ENCODE results near the gene RBPMS2.
A peak's percentile ranks its signal among the peaks of the same experiment; 100 is the strongest.

Gene RBPMS2

GRCh38 chr15:64779630-64780029 is 4.2 kb upstream of the RBPMS2 start:
- Histone ChIP-seq H2BK5ac (ENCODE audit: low read length) (no peak overlapping the region), H3K18ac (ENCODE audit: low read length) (no peak overlapping the region), H4K8ac (ENCODE audit: low read depth, low read length) (no peak overlapping the region), H3K23ac (ENCODE audit: low read depth, low read length, poor library complexity) (no peak overlapping the region), H3K4me1 (ENCODE audit: control insufficient read depth in 2 of 2, insufficient read depth in 1 of 2, low read depth in 1 of 2, low read length in 2 of 2) (peaks cover 7 to 9% of the 10 kb centered on the region in 2 donors), H3K27me3 (ENCODE audit: control insufficient read depth in 3 of 3, insufficient read depth in 3 of 3, low read depth in 1 of 3, low read length in 3 of 3) (peaks cover 0 to 23% (median 2%) of the 10 kb centered on the region in 3 experiments), H2BK15ac (ENCODE audit: low read length) (no peak overlapping the region), H3K79me1 (ENCODE audit: low read depth, low read length) (peaks cover 2% of the 10 kb centered on the region), H4K91ac (ENCODE audit: low read depth, low read length, poor library complexity) (no peak overlapping the region), H3K14ac (ENCODE audit: low read length) (no peak overlapping the region), H2AK5ac (ENCODE audit: low read depth, low read length) (no peak overlapping the region), H2AFZ (ENCODE audit: low read length) (no peak overlapping the region), H3K9me3 (replicated peaks in 1 of 2; ENCODE audit: control insufficient read depth in 2 of 2, insufficient read depth in 1 of 2, low read depth in 1 of 2, low read length in 2 of 2) (no peaks in the 10 kb centered on the region), H2BK120ac (ENCODE audit: low read depth, low read length) (no peak overlapping the region), H3K36me3 (replicated peaks in 1 of 2; ENCODE audit: control insufficient read depth in 2 of 2, insufficient read depth in 2 of 2, low read length in 2 of 2) (no peaks in the 10 kb centered on the region), H3K4ac (ENCODE audit: low read length) (no peak overlapping the region), H3K4me3 (ENCODE audit: low read length in 2 of 2) (no peak overlapping the region), H2BK12ac (ENCODE audit: low read length) (no peak overlapping the region), H3K9ac (ENCODE audit: low read depth, low read length, poor library complexity) (no peak overlapping the region), H3K4me2 (ENCODE audit: insufficient read depth, low read length, poor library complexity, severe bottlenecking) (no peak overlapping the region), H3K27ac (replicated peaks; ENCODE audit: low read length) (no peak overlapping the region)
- WGBS, 2 donors (ENCODE audit: extremely low coverage in 2 of 2, insufficient read length in 2 of 2, insufficient replicate concordance in 1 of 2) = no CpG with 5 or more reads among the region's 1 CpG
- DNase-seq (ENCODE audit: low spot score) = no peak

GRCh38 chr15:64779024-64779423 is 3.6 kb upstream of the RBPMS2 start:
- H4K8ac ChIP-seq (ENCODE audit: low read depth, low read length) = no peak overlapping the region
- no peak overlapping the region for H2BK120ac ChIP-seq (ENCODE audit: low read depth, low read length)
- no peak overlapping the region for H3K14ac ChIP-seq (ENCODE audit: low read length)
- no peak overlapping the region for H2AK5ac ChIP-seq (ENCODE audit: low read depth, low read length)
- no CpG with 5 or more reads among the region's 2 CpGs for WGBS, 2 donors (ENCODE audit: extremely low coverage in 2 of 2, insufficient read length in 2 of 2, insufficient replicate concordance in 1 of 2)
- H3K9ac ChIP-seq (ENCODE audit: low read depth, low read length, poor library complexity) = no peak overlapping the region
- H3K27ac ChIP-seq (replicated peaks; ENCODE audit: low read length) = no peak overlapping the region
- H2BK12ac ChIP-seq (ENCODE audit: low read length) = no peak overlapping the region
- peaks cover 0 to 29% (median 2%) of the 10 kb centered on the region in 3 experiments for H3K27me3 ChIP-seq (ENCODE audit: control insufficient read depth in 3 of 3, insufficient read depth in 3 of 3, low read depth in 1 of 3, low read length in 3 of 3)
- H3K4ac ChIP-seq (ENCODE audit: low read length) = no peak overlapping the region
- H4K91ac ChIP-seq (ENCODE audit: low read depth, low read length, poor library complexity) = no peak overlapping the region
- H3K23ac ChIP-seq (ENCODE audit: low read depth, low read length, poor library complexity) = no peak overlapping the region
- peaks cover 9 to 12% of the 10 kb centered on the region in 2 donors for H3K4me1 ChIP-seq (ENCODE audit: control insufficient read depth in 2 of 2, insufficient read depth in 1 of 2, low read depth in 1 of 2, low read length in 2 of 2)
- no peak overlapping the region for H3K18ac ChIP-seq (ENCODE audit: low read length)
- H3K4me2 ChIP-seq (ENCODE audit: insufficient read depth, low read length, poor library complexity, severe bottlenecking) = no peak overlapping the region
- H3K4me3 ChIP-seq (ENCODE audit: low read length in 2 of 2) = no peak overlapping the region
- no peak overlapping the region for H2AFZ ChIP-seq (ENCODE audit: low read length)
- no peaks in the 10 kb centered on the region for H3K9me3 ChIP-seq (replicated peaks in 1 of 2; ENCODE audit: control insufficient read depth in 2 of 2, insufficient read depth in 1 of 2, low read depth in 1 of 2, low read length in 2 of 2)
- H3K79me1 ChIP-seq (ENCODE audit: low read depth, low read length) = peaks cover 2% of the 10 kb centered on the region
- no peak for DNase-seq (ENCODE audit: low spot score)
- H2BK15ac ChIP-seq (ENCODE audit: low read length) = no peak overlapping the region
- no peak overlapping the region for H2BK5ac ChIP-seq (ENCODE audit: low read length)
- no peaks in the 10 kb centered on the region for H3K36me3 ChIP-seq (replicated peaks in 1 of 2; ENCODE audit: control insufficient read depth in 2 of 2, insufficient read depth in 2 of 2, low read length in 2 of 2)

GRCh38 chr15:64776402-64776786 is 1.0 kb upstream of the RBPMS2 start:
- Histone ChIP-seq H3K36me3 (replicated peaks in 1 of 2; ENCODE audit: control insufficient read depth in 2 of 2, insufficient read depth in 2 of 2, low read length in 2 of 2) (no peaks in the 10 kb centered on the region), H3K9ac (ENCODE audit: low read depth, low read length, poor library complexity) (no peak overlapping the region), H3K9me3 (replicated peaks in 1 of 2; ENCODE audit: control insufficient read depth in 2 of 2, insufficient read depth in 1 of 2, low read depth in 1 of 2, low read length in 2 of 2) (no peaks in the 10 kb centered on the region), H3K18ac (ENCODE audit: low read length) (peak overlapping the region; percentile 55), H3K27ac (replicated peaks; ENCODE audit: low read length) (no peak overlapping the region), H2AK5ac (ENCODE audit: low read depth, low read length) (no peak overlapping the region), H3K14ac (ENCODE audit: low read length) (no peak overlapping the region), H2AFZ (ENCODE audit: low read length) (peak overlapping the region; percentile 98), H3K27me3 (ENCODE audit: control insufficient read depth in 3 of 3, insufficient read depth in 3 of 3, low read depth in 1 of 3, low read length in 3 of 3) (peaks cover 0 to 35% (median 2%) of the 10 kb centered on the region in 3 experiments), H3K4ac (ENCODE audit: low read length) (no peak overlapping the region), H3K23ac (ENCODE audit: low read depth, low read length, poor library complexity) (no peak overlapping the region), H2BK120ac (ENCODE audit: low read depth, low read length) (no peak overlapping the region), H4K91ac (ENCODE audit: low read depth, low read length, poor library complexity) (no peak overlapping the region), H3K4me1 (ENCODE audit: control insufficient read depth in 2 of 2, insufficient read depth in 1 of 2, low read depth in 1 of 2, low read length in 2 of 2) (peaks cover 9 to 14% of the 10 kb centered on the region in 2 donors), H3K79me1 (ENCODE audit: low read depth, low read length) (no peaks in the 10 kb centered on the region), H4K8ac (ENCODE audit: low read depth, low read length) (no peak overlapping the region), H2BK5ac (ENCODE audit: low read length) (no peak overlapping the region), H3K4me2 (ENCODE audit: insufficient read depth, low read length, poor library complexity, severe bottlenecking) (peak overlapping the region; percentile 87), H3K4me3 (ENCODE audit: low read length in 2 of 2) (peak overlapping the region; percentile 67 to 77), H2BK15ac (ENCODE audit: low read length) (no peak overlapping the region), H2BK12ac (ENCODE audit: low read length) (no peak overlapping the region)
- DNase-seq (ENCODE audit: low spot score) = no peak
- WGBS, 2 donors (ENCODE audit: extremely low coverage in 2 of 2, insufficient read length in 2 of 2, insufficient replicate concordance in 1 of 2) = no CpG with 5 or more reads among the region's 25 CpGs

GRCh38 chr15:64774629-64775493 is 528 bp downstream of the RBPMS2 start:
- Histone ChIP-seq H3K18ac (ENCODE audit: low read length) (peak overlapping the region; percentile 93), H3K4me2 (ENCODE audit: insufficient read depth, low read length, poor library complexity, severe bottlenecking) (peak overlapping the region; percentile 72), H4K91ac (ENCODE audit: low read depth, low read length, poor library complexity) (no peak overlapping the region), H2BK15ac (ENCODE audit: low read length) (peak overlapping the region; percentile 89), H3K79me1 (ENCODE audit: low read depth, low read length) (no peaks in the 10 kb centered on the region), H2BK120ac (ENCODE audit: low read depth, low read length) (no peak overlapping the region), H3K9me3 (replicated peaks in 1 of 2; ENCODE audit: control insufficient read depth in 2 of 2, insufficient read depth in 1 of 2, low read depth in 1 of 2, low read length in 2 of 2) (no peaks in the 10 kb centered on the region), H3K14ac (ENCODE audit: low read length) (peak overlapping the region; percentile 73), H3K4me3 (ENCODE audit: low read length in 2 of 2) (peak overlapping the region; percentile 77 to 88), H3K27ac (replicated peaks; ENCODE audit: low read length) (no peak overlapping the region), H3K36me3 (replicated peaks in 1 of 2; ENCODE audit: control insufficient read depth in 2 of 2, insufficient read depth in 2 of 2, low read length in 2 of 2) (no peaks in the 10 kb centered on the region), H2BK12ac (ENCODE audit: low read length) (no peak overlapping the region), H2AK5ac (ENCODE audit: low read depth, low read length) (peak overlapping the region; percentile 43), H3K27me3 (ENCODE audit: control insufficient read depth in 3 of 3, insufficient read depth in 3 of 3, low read depth in 1 of 3, low read length in 3 of 3) (peaks cover 0 to 35% (median 2%) of the 10 kb centered on the region in 3 experiments), H3K9ac (ENCODE audit: low read depth, low read length, poor library complexity) (peak overlapping the region; percentile 92), H3K23ac (ENCODE audit: low read depth, low read length, poor library complexity) (no peak overlapping the region), H4K8ac (ENCODE audit: low read depth, low read length) (no peak overlapping the region), H2BK5ac (ENCODE audit: low read length) (no peak overlapping the region), H3K4me1 (ENCODE audit: control insufficient read depth in 2 of 2, insufficient read depth in 1 of 2, low read depth in 1 of 2, low read length in 2 of 2) (peaks cover 9 to 14% of the 10 kb centered on the region in 2 donors), H2AFZ (ENCODE audit: low read length) (peak overlapping the region; percentile 95), H3K4ac (ENCODE audit: low read length) (no peak overlapping the region)
- peak; percentile 41 for DNase-seq (ENCODE audit: low spot score)
- WGBS, 2 donors (ENCODE audit: extremely low coverage in 2 of 2, insufficient read length in 2 of 2, insufficient replicate concordance in 1 of 2) = no CpG with 5 or more reads among the region's 115 CpGs

Measured in neuronal stem cell (in vitro differentiated cells).